Prostate gland (tissue), 2 donors: ENCODE measurements around the gene GLDC.

ENCODE experiments used
- CTCF ChIP-seq, 4 experiments: fragments of 200-600 bp in 2 of 4; fragments of 450-650 bp in 2 of 4; sonication (generic) in 2 of 4; IDR thresholded peaks; 1 replicate in 3 of 4; 2 replicates in 1 of 4; pipeline ENCODE4 v1.5.1; 2016 to 2019; ENCODE audit warnings: antibody characterized with exemption in 4 of 4, mild to moderate bottlenecking in 2 of 4, moderate library complexity in 2 of 4
- POLR2A ChIP-seq: fragments of 450-650 bp; IDR thresholded peaks from one replicate; pipeline ENCODE4 v1.6.1; 2016; ENCODE audit warnings: antibody characterized with exemption, mild to moderate bottlenecking

- no peak for TF ChIP-seq CTCF (IDR thresholded peaks at IDR 0.05)
- TF ChIP-seq POLR2A, result no peak
Measured at GRCh38 chr9:6641056-6641455, 4.5 kb downstream of the GLDC start.
